Activated CD4-positive, alpha-beta memory T cell treated with anti-CD3 and anti-CD28 coated beads for 36 hours (primary cell): ENCODE measurements around the gene COL20A1. TPM values are rescaled to one million over a fixed set of nuclear protein-coding genes. Genes with fewer than 3 reads are reported as not detected.

Source experiments
- CTCF ChIA-PET: fragments of 350-600 bp; sonication (Branson Sonifier 250); formaldehyde crosslinking; loops from one replicate; lab custom pipeline; 2021; ENCODE audit warnings: antibody characterized with exemption, inconsistent platforms; lab: Charles Lee
- POLR2A ChIA-PET: fragments of 350-600 bp; sonication (Branson Sonifier 250); formaldehyde crosslinking; loops from one replicate; lab custom pipeline; 2021; ENCODE audit warnings: antibody characterized with exemption; lab: Charles Lee
- DNase-seq: peaks from one replicate; pipeline ENCODE4 v3.0.0-alpha.2; 2020
- H3K27ac Mint-ChIP-seq: one replicate; pipeline ENCODE4 v1.8.0; 2021; ENCODE audit warnings: mixed read lengths
- H3K27me3 Mint-ChIP-seq: one replicate; pipeline ENCODE4 v1.8.0; 2021; ENCODE audit warnings: mixed read lengths
- H3K36me3 Mint-ChIP-seq: one replicate; pipeline ENCODE4 v1.8.0; 2021; ENCODE audit warnings: mixed read lengths
- H3K4me1 Mint-ChIP-seq: one replicate; pipeline ENCODE4 v1.8.0; 2021; ENCODE audit warnings: low read depth, mixed read lengths
- H3K4me3 Mint-ChIP-seq: one replicate; pipeline ENCODE4 v1.8.0; 2021; ENCODE audit warnings: mild to moderate bottlenecking, mixed read lengths
- H3K9me3 Mint-ChIP-seq: one replicate; pipeline ENCODE4 v1.8.0; 2021; ENCODE audit warnings: mixed read lengths
- intact Hi-C: fragments of 100-400 bp; cut with micrococcal nuclease; formaldehyde crosslinking; loops from one replicate; pipeline ENCODE4 v1.15.1; 2023
- microRNA-seq: library from miRNA; unstranded; fragments of <30 nt; microRNA quantifications from one replicate; pipeline ENCODE4 v1.2.0, GENCODE V29; 2022; ENCODE audit warnings: borderline number of aligned reads, borderline microRNAs expressed, borderline replicate concordance
- total RNA-seq, 2 experiments: library from RNA; stranded (reverse); gene quantifications; one replicate each; pipeline ENCODE4 v1.2.3, GENCODE V29; 2021

The COL20A1 gene
- total RNA-seq, 2 experiments from 2014 or later: not detected

GRCh38 chr20:63384336-63384735 is 91.3 kb downstream of the COL20A1 start:
- Mint-ChIP-seq H3K27me3 (no peaks in the 10 kb centered on the region), H3K9me3 (peaks cover 30% of the 10 kb centered on the region), H3K27ac (no peak overlapping the region), H3K4me1 (no peaks in the 10 kb centered on the region), H3K4me3 (no peak overlapping the region), H3K36me3 (peaks cover 2% of the 10 kb centered on the region)
- DNase-seq: no peak
- CTCF ChIA-PET: interaction anchor here (1.0 kb wide), 1 partner anchor 161 kb away, joined by 3 read pairs; no protein-coding TSS in a partner anchor
- POLR2A ChIA-PET: no interaction called here
- intact Hi-C loops: loop anchor here (10.0 kb wide), 1 partner anchor 160 kb away; no protein-coding TSS in a partner anchor

Small RNA genes within 50 kb of the gene (microRNA-seq; reads per million reads assigned to microRNA genes)
- not detected for gene MIR4326

Other genes with a start within 250 kb of the COL20A1 start
- gene YTHDF1, start 77.1 kb upstream of the COL20A1 start, total RNA-seq: 10 to 100 TPM; 32.8 to 32.9 TPM
- gene BIRC7, start 57.3 kb upstream of the COL20A1 start, total RNA-seq: not detected
- not detected for gene NKAIN4, start 38.7 kb upstream of the COL20A1 start, total RNA-seq
- gene ARFGAP1, start 20.4 kb upstream of the COL20A1 start, total RNA-seq: 10 to 100 TPM; 68.4 to 72.4 TPM
- gene CHRNA4, start 68.2 kb downstream of the COL20A1 start, total RNA-seq: not detected
- gene KCNQ2, start 179.5 kb downstream of the COL20A1 start, total RNA-seq: not detected
- 1 to 10 TPM; 1.1 to 1.7 TPM for gene EEF1A2, start 205.9 kb downstream of the COL20A1 start, total RNA-seq
- gene PPDPF, start 227.6 kb downstream of the COL20A1 start, total RNA-seq: 100 to 1,000 TPM; 191 to 201 TPM
- under 1 TPM; 0.34 to 0.78 TPM for gene PTK6, start 244.2 kb downstream of the COL20A1 start, total RNA-seq